ENCODE results near the gene C1orf105.

DNA sequence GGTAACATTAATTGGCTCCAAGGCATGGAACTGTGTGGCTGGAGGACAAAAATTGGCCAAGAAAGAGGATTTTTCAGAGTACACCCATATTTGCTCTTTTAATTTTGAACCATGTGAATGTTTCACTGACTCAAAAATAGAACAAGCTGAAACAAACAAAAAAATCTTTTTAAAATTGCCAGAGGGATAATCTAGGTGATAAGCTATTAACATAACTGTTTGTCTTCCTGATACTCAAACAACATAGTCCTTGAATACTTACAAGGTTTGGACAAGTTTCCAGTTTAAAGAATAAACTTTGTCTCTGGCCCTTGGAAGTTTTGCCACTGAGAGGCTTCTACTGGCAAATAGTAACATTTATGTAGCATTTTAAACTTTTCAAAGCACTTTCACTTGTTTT lies 53.4 kb downstream of the C1orf105 start:
- TF ChIP-seq, protein P1, sequence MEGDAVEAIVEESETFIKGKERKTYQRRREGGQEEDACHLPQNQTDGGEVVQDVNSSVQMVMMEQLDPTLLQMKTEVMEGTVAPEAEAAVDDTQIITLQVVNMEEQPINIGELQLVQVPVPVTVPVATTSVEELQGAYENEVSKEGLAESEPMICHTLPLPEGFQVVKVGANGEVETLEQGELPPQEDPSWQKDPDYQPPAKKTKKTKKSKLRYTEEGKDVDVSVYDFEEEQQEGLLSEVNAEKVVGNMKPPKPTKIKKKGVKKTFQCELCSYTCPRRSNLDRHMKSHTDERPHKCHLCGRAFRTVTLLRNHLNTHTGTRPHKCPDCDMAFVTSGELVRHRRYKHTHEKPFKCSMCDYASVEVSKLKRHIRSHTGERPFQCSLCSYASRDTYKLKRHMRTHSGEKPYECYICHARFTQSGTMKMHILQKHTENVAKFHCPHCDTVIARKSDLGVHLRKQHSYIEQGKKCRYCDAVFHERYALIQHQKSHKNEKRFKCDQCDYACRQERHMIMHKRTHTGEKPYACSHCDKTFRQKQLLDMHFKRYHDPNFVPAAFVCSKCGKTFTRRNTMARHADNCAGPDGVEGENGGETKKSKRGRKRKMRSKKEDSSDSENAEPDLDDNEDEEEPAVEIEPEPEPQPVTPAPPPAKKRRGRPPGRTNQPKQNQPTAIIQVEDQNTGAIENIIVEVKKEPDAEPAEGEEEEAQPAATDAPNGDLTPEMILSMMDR (IDR thresholded peaks at IDR 0.05) = no peak
- TF ChIP-seq POLR2A (IDR thresholded peaks at IDR 0.05) (no peak), EP300 (IDR thresholded peaks at IDR 0.05) (no peak), POLR2AphosphoS5 (IDR thresholded peaks at IDR 0.05) (no peak)

All from upper lobe of left lung (tissue), 4 donors.